OCI-LY3 (cell line): Measurements from ENCODE around the gene TBC1D8.

ENCODE experiments used
- H2AFZ ChIP-seq: fragments of 200-600, 300-600 bp; shearing (Covaris generic); 2 replicates; pipeline ENCODE4 v1.6.0; 2014; ENCODE audit warnings: antibody characterized with exemption, low read depth, low read length
- H3K27ac ChIP-seq: fragments of 200-600, 300-600 bp; sonication (generic); 2 replicates; pipeline ENCODE4 v1.5.1; 2014; ENCODE audit warnings: mild to moderate bottlenecking, low read length, moderate library complexity, mixed read lengths
- H3K27me3 ChIP-seq: fragments of 200-600, 300-600 bp; sonication (generic); 2 replicates; pipeline ENCODE4 v1.6.1; 2014; ENCODE audit warnings: low read depth, low read length, mixed read lengths
- H3K36me3 ChIP-seq: fragments of 200-600, 300-600 bp; sonication (generic); replicated peaks from 2 replicates; pipeline ENCODE3; 2014; ENCODE audit warnings: low read depth, low read length, mixed read lengths
- H3K4me1 ChIP-seq: fragments of 300-600, 200-600 bp; sonication (generic); 2 replicates; pipeline ENCODE4 v1.6.1; 2014; ENCODE audit warnings: low read length, mixed read lengths
- H3K4me2 ChIP-seq: fragments of 200-600, 300-600 bp; sonication (generic); 2 replicates; pipeline ENCODE4 v1.6.1; 2014; ENCODE audit warnings: low read length, mixed read lengths
- H3K4me3 ChIP-seq: fragments of 300-600, 200-600 bp; sonication (generic); 2 replicates; pipeline ENCODE4 v1.5.1; 2014; ENCODE audit warnings: antibody characterized with exemption, mild to moderate bottlenecking, low read length, moderate library complexity
- H3K79me2 ChIP-seq: fragments of 300-600, 200-600 bp; shearing (Covaris generic); 2 replicates; pipeline ENCODE4 v1.6.1; 2014; ENCODE audit warnings: mild to moderate bottlenecking, low read length, mixed read lengths
- H3K9ac ChIP-seq: fragments of 300-600, 200-600 bp; shearing (Covaris generic); 2 replicates; pipeline ENCODE4 v1.6.0; 2014; ENCODE audit warnings: mild to moderate bottlenecking, low read length, moderate library complexity
- H3K9me3 ChIP-seq: fragments of 200-600, 300-600 bp; shearing (Covaris generic); 2 replicates; pipeline ENCODE4 v1.6.1; 2014; ENCODE audit warnings: low read length, mixed read lengths; ENCODE audit not compliant: insufficient read depth
- H4K20me1 ChIP-seq: fragments of 200-600, 300-600 bp; sonication (generic); 2 replicates; pipeline ENCODE4 v1.6.1; 2016; ENCODE audit warnings: low read length, mixed read lengths; ENCODE audit not compliant: insufficient read depth
- EZH2phosphoT487 ChIP-seq: fragments of 200-600 bp; shearing (Covaris generic); IDR thresholded peaks from 2 replicates; pipeline ENCODE4 v1.6.1; 2018; ENCODE audit warnings: antibody characterized with exemption, mixed run types, low read depth
- TF ChIP-seq, protein P1 (sequence below): fragments of 200-600, 300-600 bp; sonication (generic); IDR thresholded peaks from 2 replicates; pipeline ENCODE4 v1.5.1; 2014; ENCODE audit warnings: antibody characterized with exemption, low read length, low read depth

Gene TBC1D8

DNA sequence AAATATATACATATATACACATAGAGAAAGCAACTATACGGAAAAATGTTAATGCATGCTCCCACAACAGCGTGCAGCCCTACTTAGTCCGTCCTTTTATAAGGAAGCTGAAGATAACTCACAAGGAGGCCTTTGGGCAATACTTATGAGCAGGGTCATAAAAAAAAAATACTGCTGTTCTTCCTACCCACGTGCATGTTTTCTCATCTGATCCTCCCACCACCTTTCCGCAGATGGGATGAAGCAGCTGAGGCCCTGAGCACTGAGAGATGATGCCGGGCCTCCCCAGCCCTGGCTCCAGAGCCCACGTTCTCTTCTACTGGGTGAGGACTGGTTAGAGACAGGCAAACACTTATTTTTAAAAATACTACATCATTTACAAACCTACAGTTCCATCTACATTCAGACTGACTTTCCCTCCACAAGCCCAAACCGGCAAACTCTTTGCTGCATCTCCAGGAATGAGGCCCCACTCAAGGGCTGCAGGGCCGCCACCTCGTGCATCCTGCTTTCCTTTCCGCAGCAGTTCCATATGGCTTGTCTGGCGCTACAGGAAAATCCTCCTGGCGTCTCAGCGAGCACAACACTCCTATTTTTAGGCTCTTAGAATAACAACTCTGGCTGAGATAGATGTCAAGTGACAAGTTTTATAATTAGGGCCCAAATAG is 41.6 kb downstream of the TBC1D8 start:
- no peak overlapping the region for H3K27ac ChIP-seq
- TF ChIP-seq, protein P1, sequence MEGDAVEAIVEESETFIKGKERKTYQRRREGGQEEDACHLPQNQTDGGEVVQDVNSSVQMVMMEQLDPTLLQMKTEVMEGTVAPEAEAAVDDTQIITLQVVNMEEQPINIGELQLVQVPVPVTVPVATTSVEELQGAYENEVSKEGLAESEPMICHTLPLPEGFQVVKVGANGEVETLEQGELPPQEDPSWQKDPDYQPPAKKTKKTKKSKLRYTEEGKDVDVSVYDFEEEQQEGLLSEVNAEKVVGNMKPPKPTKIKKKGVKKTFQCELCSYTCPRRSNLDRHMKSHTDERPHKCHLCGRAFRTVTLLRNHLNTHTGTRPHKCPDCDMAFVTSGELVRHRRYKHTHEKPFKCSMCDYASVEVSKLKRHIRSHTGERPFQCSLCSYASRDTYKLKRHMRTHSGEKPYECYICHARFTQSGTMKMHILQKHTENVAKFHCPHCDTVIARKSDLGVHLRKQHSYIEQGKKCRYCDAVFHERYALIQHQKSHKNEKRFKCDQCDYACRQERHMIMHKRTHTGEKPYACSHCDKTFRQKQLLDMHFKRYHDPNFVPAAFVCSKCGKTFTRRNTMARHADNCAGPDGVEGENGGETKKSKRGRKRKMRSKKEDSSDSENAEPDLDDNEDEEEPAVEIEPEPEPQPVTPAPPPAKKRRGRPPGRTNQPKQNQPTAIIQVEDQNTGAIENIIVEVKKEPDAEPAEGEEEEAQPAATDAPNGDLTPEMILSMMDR = no peak
- H3K36me3 ChIP-seq = no peaks in the 10 kb centered on the region
- peaks cover 20% of the 10 kb centered on the region for H3K27me3 ChIP-seq
- no peak overlapping the region for H2AFZ ChIP-seq
- no peaks in the 10 kb centered on the region for H3K9me3 ChIP-seq
- H3K9ac ChIP-seq = no peak overlapping the region
- H3K4me3 ChIP-seq = no peak overlapping the region
- H3K4me2 ChIP-seq = no peak overlapping the region
- H4K20me1 ChIP-seq = no peaks in the 10 kb centered on the region
- peaks cover 10% of the 10 kb centered on the region for H3K4me1 ChIP-seq
- H3K79me2 ChIP-seq = no peaks in the 10 kb centered on the region

DNA sequence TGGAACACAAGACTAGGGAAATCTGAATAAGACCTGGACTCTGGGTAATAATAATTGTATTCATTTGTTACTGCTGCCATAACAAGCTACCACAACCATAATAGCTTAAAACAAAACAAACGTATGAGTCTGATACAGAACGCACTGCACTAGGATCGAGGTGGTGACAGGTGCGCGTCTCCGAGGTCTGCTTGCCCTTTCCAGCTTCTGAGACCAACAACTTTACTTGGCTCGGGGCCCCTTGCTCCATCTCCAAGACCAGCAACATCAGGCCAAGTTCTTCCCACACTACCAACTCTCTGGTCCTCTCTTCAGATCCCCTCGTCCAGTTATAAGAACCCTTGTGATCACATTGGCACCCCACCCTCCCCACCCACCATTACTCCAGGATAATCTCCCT is 42.8 kb downstream of the TBC1D8 start:
- H3K36me3 ChIP-seq = no peaks in the 10 kb centered on the region
- H3K9me3 ChIP-seq = no peaks in the 10 kb centered on the region
- no peaks in the 10 kb centered on the region for H4K20me1 ChIP-seq
- H3K4me3 ChIP-seq = no peak overlapping the region
- H3K79me2 ChIP-seq = no peaks in the 10 kb centered on the region
- no peak overlapping the region for H3K4me2 ChIP-seq
- no peak overlapping the region for H2AFZ ChIP-seq
- no peaks in the 10 kb centered on the region for H3K4me1 ChIP-seq
- no peak for TF ChIP-seq EZH2phosphoT487
- TF ChIP-seq, protein P1 = no peak
- H3K27me3 ChIP-seq = peaks cover 11% of the 10 kb centered on the region
- H3K27ac ChIP-seq = no peak overlapping the region
- H3K9ac ChIP-seq = no peak overlapping the region

DNA sequence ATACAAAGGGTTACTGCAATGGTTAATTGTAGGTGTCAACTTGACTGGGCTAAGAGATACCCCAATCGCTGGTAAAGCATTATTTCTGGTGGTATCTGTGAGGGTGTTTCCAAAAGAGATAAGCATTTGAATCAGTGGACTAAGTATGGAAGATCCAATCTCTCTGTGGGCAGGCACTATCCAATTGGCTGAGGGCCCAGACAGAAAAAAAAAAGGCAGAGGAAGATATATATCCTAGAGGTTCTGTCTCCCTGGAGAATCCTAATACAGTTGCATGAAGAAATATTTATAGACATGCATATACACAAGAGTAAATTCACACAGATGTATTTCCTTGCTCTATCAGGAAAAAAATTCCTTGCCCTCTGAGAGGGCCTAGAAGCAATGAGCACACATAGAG is 43.9 kb downstream of the TBC1D8 start:
- Histone ChIP-seq H3K4me3 (no peak overlapping the region), H3K9me3 (no peaks in the 10 kb centered on the region), H3K9ac (no peak overlapping the region), H3K27me3 (no peaks in the 10 kb centered on the region), H4K20me1 (no peaks in the 10 kb centered on the region), H3K27ac (no peak overlapping the region), H3K36me3 (no peaks in the 10 kb centered on the region), H2AFZ (no peak overlapping the region), H3K4me1 (no peaks in the 10 kb centered on the region), H3K79me2 (no peaks in the 10 kb centered on the region), H3K4me2 (no peak overlapping the region)
- TF ChIP-seq, protein P1 = no peak
- no peak for TF ChIP-seq EZH2phosphoT487

DNA sequence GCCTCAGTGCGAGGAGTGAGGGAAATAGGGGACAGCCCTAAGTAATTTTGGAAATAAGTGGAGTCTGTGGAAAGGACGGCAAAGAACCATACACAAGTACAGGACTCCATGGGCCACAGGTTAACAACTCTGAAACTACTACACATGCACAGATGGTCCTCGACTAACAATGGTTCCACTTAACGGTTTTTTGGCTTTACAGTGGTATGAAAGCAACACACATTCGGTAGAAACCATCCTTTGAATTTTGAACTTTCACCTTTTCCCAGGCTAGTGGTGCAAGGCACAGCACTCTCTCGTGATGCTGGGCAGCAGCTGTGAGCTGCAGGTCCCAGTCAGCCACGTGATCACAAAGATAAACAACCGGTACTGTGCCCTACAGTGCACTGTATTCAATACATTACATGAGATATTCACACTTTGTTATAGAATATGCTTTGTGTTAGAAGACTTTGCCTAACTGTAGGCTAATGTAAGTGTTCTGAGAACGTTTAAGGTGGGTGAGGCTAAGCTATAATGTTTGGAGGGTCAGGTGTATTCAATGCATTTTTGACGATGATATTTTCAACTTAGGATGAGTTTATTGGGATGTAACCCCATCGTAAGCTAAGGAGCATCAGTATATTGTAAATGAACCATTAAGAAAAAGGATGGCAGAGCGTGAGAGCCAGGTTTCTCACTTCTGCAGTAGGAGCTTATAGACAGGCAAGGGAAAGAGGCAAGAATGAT is 44.6 kb downstream of the TBC1D8 start:
- Histone ChIP-seq H3K36me3 (no peaks in the 10 kb centered on the region), H3K9me3 (no peaks in the 10 kb centered on the region), H3K27ac (no peak overlapping the region), H3K4me1 (no peaks in the 10 kb centered on the region), H3K4me2 (no peak overlapping the region), H2AFZ (no peak overlapping the region), H3K79me2 (no peaks in the 10 kb centered on the region), H4K20me1 (no peaks in the 10 kb centered on the region), H3K9ac (no peak overlapping the region), H3K4me3 (no peak overlapping the region), H3K27me3 (no peaks in the 10 kb centered on the region)
- TF ChIP-seq, protein P1 = no peak
- TF ChIP-seq EZH2phosphoT487 = no peak
